Endodermal cell (in vitro differentiated cells): ENCODE data around the gene PHETA2. TPM values are rescaled to one million over a fixed set of nuclear protein-coding genes. Genes with fewer than 3 reads are reported as not detected.

Experiments
- DNase-seq: peaks from one replicate; pipeline ENCODE4 v3.0.0-alpha.2; 2017
- H3K27ac ChIP-seq: 2 replicates; pipeline ENCODE4 v1.5.1; 2013; ENCODE audit warnings: mild to moderate bottlenecking, low read depth, low read length, moderate library complexity
- H3K27me3 ChIP-seq: 2 replicates; pipeline ENCODE4 v1.6.1; 2013; ENCODE audit warnings: mild to moderate bottlenecking, low read length, moderate library complexity; ENCODE audit not compliant: insufficient read depth, control insufficient read depth, poor library complexity, severe bottlenecking
- H3K36me3 ChIP-seq: 2 replicates; pipeline ENCODE4 v1.7.0; 2013; ENCODE audit warnings: mild to moderate bottlenecking, low read length, moderate library complexity; ENCODE audit not compliant: control insufficient read depth, insufficient read depth
- H3K4me1 ChIP-seq: one replicate; pipeline ENCODE4 v1.7.0; 2013; ENCODE audit warnings: low read length; ENCODE audit not compliant: control insufficient read depth, insufficient read depth
- H3K4me3 ChIP-seq: 2 replicates; pipeline ENCODE4 v1.5.1; 2013; ENCODE audit warnings: mild to moderate bottlenecking, low read length, moderate library complexity
- H3K9ac ChIP-seq: 2 replicates; pipeline ENCODE4 v1.6.1; 2013; ENCODE audit warnings: mild to moderate bottlenecking, low read length, moderate library complexity; ENCODE audit not compliant: poor library complexity, severe bottlenecking; ENCODE audit errors: extremely low read depth
- H3K9me3 ChIP-seq: 2 replicates; pipeline ENCODE4 v1.6.1; 2013; ENCODE audit warnings: mild to moderate bottlenecking, low read length, moderate library complexity; ENCODE audit not compliant: control insufficient read depth
- H3K27ac Mint-ChIP-seq: 2 replicates; pipeline ENCODE4 v1.8.0; 2020; ENCODE audit warnings: mixed read lengths
- H3K27me3 Mint-ChIP-seq: 2 replicates; pipeline ENCODE4 v1.8.0; 2021; ENCODE audit warnings: mild to moderate bottlenecking, mixed read lengths; ENCODE audit not compliant: insufficient read depth
- H3K36me3 Mint-ChIP-seq: 2 replicates; pipeline ENCODE4 v1.8.0; 2020; ENCODE audit warnings: low read depth, mixed read lengths
- H3K4me1 Mint-ChIP-seq: 2 replicates; pipeline ENCODE4 v1.8.0; 2020; ENCODE audit warnings: mixed read lengths
- H3K4me3 Mint-ChIP-seq: 2 replicates; pipeline ENCODE4 v1.8.0; 2020; ENCODE audit warnings: mild to moderate bottlenecking, moderate library complexity, mixed read lengths
- H3K9me3 Mint-ChIP-seq: 2 replicates; pipeline ENCODE4 v1.8.0; 2020; ENCODE audit warnings: mild to moderate bottlenecking, mixed read lengths
- WGBS, 2 experiments: methylation state at CpG; one replicate each; pipeline versions ENCODE4 v1.1.5 to v1.1.7; 2013; ENCODE audit warnings: missing lambda C conversion rate in 2 of 2, mixed read lengths in 1 of 2; ENCODE audit not compliant: insufficient coverage in 1 of 2, insufficient read length in 1 of 2; 5-methylcytosine and 5-hydroxymethylcytosine counted together
- total RNA-seq, 2 donors: library from RNA; stranded (reverse); fragmentation: NEBNext Ultra II Directional in 1 of 2; extraction: Animal tissue kit (Norgen Biotek cat#: 25700) in 1 of 2; gene quantifications; 2 replicates in 1 of 2; 3 replicates in 1 of 2; pipeline ENCODE4 v1.2.1, GENCODE V29; 2021
- TF ChIP-seq, protein P1 (sequence below): fragments of 200-600 bp; sonication (generic); conservative IDR thresholded peaks from 2 replicates; pipeline ENCODE4 v1.5.0; 2021; ENCODE audit warnings: antibody characterized with exemption, mild to moderate bottlenecking

PHETA2 gene
- total RNA-seq, 2 donors from 2014 or later: 8.1 to 9.0 TPM

- peaks cover 37% of the 10 kb centered on the region for H3K36me3 Mint-ChIP-seq
- Histone ChIP-seq H3K4me3 (no peak overlapping the region), H3K4me1 (no peaks in the 10 kb centered on the region), H3K27ac (no peak overlapping the region), H3K9me3 (peaks cover 25% of the 10 kb centered on the region), H3K9ac (no peak overlapping the region), H3K27me3 (no peaks in the 10 kb centered on the region), H3K36me3 (peaks cover 22% of the 10 kb centered on the region)
- H3K27me3 Mint-ChIP-seq: no peaks in the 10 kb centered on the region
- DNase-seq: no peak
- no peak overlapping the region for H3K4me3 Mint-ChIP-seq
- TF ChIP-seq, protein P1, sequence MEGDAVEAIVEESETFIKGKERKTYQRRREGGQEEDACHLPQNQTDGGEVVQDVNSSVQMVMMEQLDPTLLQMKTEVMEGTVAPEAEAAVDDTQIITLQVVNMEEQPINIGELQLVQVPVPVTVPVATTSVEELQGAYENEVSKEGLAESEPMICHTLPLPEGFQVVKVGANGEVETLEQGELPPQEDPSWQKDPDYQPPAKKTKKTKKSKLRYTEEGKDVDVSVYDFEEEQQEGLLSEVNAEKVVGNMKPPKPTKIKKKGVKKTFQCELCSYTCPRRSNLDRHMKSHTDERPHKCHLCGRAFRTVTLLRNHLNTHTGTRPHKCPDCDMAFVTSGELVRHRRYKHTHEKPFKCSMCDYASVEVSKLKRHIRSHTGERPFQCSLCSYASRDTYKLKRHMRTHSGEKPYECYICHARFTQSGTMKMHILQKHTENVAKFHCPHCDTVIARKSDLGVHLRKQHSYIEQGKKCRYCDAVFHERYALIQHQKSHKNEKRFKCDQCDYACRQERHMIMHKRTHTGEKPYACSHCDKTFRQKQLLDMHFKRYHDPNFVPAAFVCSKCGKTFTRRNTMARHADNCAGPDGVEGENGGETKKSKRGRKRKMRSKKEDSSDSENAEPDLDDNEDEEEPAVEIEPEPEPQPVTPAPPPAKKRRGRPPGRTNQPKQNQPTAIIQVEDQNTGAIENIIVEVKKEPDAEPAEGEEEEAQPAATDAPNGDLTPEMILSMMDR: no peak
- H3K9me3 Mint-ChIP-seq: peaks cover 31% of the 10 kb centered on the region
- H3K27ac Mint-ChIP-seq: no peak overlapping the region
- H3K4me1 Mint-ChIP-seq: no peaks in the 10 kb centered on the region
- WGBS, 2 experiments: 100% methylated on average over 1 of the region's 1 CpG; no CpG with 5 or more reads in 1 of the 2 experiments
These were observed 17.1 kb upstream of the PHETA2 start for GRCh38 chr22:42056757-42057511.

DNA sequence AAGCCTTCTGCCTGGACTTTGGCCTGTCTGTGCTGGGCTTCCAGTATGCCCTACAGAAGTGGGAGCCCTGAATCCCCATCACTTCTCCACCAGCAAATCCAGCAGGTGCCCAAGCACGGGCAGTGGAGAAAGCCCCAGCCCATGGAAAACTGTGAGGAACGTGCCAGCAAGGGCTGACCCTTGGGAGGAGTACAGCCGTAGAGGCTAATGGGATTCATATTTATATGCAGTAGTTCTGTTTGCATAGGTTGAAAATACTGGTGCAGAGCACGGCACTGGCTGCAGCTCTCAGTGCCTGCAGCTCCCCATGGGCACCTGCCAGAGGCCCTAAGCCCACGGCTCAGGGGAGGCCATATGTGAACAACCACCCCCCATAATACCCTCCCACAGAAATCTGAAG, 13.6 kb upstream of the PHETA2 start:
- Histone ChIP-seq H3K4me3 (no peak overlapping the region), H3K27me3 (no peaks in the 10 kb centered on the region), H3K9me3 (peaks cover 25% of the 10 kb centered on the region), H3K36me3 (peaks cover 30% of the 10 kb centered on the region), H3K9ac (no peak overlapping the region), H3K4me1 (no peaks in the 10 kb centered on the region), H3K27ac (no peak overlapping the region)
- Mint-ChIP-seq H3K36me3 (peaks cover 59% of the 10 kb centered on the region), H3K27me3 (no peaks in the 10 kb centered on the region), H3K4me3 (no peak overlapping the region), H3K4me1 (peaks cover 6% of the 10 kb centered on the region), H3K27ac (no peak overlapping the region), H3K9me3 (peaks cover 31% of the 10 kb centered on the region)
- TF ChIP-seq, protein P1: no peak
- WGBS, 2 experiments: 95% methylated on average over 5 of the region's 5 CpGs; no CpG with 5 or more reads in 1 of the 2 experiments
- DNase-seq: no peak

GRCh38 chr22:42061041-42061440, 13.0 kb upstream of the PHETA2 start:
- H3K27ac Mint-ChIP-seq: no peak overlapping the region
- no peak for DNase-seq
- peaks cover 30% of the 10 kb centered on the region for H3K36me3 ChIP-seq
- no peak overlapping the region for H3K4me3 ChIP-seq
- no peaks in the 10 kb centered on the region for H3K27me3 Mint-ChIP-seq
- no peak overlapping the region for H3K27ac ChIP-seq
- H3K27me3 ChIP-seq: no peaks in the 10 kb centered on the region
- WGBS, 2 experiments: 91 to 97% methylated on average over 6 to 7 of the region's 7 CpGs
- peaks cover 25% of the 10 kb centered on the region for H3K9me3 ChIP-seq
- H3K4me3 Mint-ChIP-seq: no peak overlapping the region
- H3K9me3 Mint-ChIP-seq: peaks cover 26% of the 10 kb centered on the region
- H3K4me1 Mint-ChIP-seq: peaks cover 9% of the 10 kb centered on the region
- H3K36me3 Mint-ChIP-seq: peaks cover 62% of the 10 kb centered on the region
- TF ChIP-seq, protein P1: no peak
- no peaks in the 10 kb centered on the region for H3K4me1 ChIP-seq
- no peak overlapping the region for H3K9ac ChIP-seq
